LNCaP clone FGC (cell line): ENCODE data around the gene PLCB1.

Source experiments
- DNase-seq: peaks from one replicate; pipeline ENCODE4 v3.0.0-alpha.2; 2011; ENCODE audit warnings: low read depth
- H3K4me3 ChIP-seq: 2 replicates; pipeline ENCODE4 v1.5.1; 2011; ENCODE audit warnings: mild to moderate bottlenecking, low read depth, low read length, control low read depth
- TF ChIP-seq, protein P1 (sequence below): IDR thresholded peaks from 2 replicates; pipeline ENCODE4 v1.5.1; 2012; ENCODE audit warnings: mild to moderate bottlenecking; ENCODE audit not compliant: control insufficient read depth, insufficient read depth; ENCODE audit errors: extremely low read depth

Gene PLCB1

DNA sequence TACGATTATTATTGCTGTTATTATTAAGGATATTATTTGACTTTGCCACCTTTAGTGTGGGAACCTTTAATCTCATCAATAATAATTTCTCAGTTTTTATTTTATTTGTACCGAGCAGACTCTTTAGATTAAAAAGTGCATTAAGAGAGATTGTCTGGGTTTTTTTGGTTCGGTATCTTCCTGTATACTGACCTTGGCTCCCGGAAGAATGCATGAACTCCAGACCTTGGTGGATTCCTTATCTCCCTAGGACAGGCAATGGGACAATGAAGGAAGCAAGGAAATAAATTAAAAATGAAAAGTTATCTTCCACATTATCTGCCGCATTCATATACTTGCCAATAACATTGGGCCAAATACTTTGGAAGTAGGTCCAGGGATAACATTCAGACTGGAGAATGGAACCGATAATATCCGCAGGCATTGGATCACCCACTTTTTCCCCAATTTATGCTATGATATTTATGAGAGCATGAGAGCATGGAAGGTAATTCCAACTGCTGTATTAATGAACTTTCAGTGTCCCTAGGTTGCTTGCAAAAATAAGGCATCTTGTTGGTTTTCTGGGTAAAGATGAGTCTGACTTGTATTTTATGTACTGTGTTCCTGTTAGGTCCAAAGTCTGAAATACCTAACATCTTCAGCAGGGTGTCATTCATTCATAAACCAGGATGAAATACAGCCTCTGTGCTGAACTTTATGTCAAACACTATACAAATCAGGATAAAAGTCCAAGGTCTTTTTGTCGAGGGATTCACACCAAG is 232.1 kb downstream of the PLCB1 start:
- DNase-seq: no peak
- H3K4me3 ChIP-seq: no peak overlapping the region
- TF ChIP-seq, protein P1, sequence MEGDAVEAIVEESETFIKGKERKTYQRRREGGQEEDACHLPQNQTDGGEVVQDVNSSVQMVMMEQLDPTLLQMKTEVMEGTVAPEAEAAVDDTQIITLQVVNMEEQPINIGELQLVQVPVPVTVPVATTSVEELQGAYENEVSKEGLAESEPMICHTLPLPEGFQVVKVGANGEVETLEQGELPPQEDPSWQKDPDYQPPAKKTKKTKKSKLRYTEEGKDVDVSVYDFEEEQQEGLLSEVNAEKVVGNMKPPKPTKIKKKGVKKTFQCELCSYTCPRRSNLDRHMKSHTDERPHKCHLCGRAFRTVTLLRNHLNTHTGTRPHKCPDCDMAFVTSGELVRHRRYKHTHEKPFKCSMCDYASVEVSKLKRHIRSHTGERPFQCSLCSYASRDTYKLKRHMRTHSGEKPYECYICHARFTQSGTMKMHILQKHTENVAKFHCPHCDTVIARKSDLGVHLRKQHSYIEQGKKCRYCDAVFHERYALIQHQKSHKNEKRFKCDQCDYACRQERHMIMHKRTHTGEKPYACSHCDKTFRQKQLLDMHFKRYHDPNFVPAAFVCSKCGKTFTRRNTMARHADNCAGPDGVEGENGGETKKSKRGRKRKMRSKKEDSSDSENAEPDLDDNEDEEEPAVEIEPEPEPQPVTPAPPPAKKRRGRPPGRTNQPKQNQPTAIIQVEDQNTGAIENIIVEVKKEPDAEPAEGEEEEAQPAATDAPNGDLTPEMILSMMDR: no peak

DNA sequence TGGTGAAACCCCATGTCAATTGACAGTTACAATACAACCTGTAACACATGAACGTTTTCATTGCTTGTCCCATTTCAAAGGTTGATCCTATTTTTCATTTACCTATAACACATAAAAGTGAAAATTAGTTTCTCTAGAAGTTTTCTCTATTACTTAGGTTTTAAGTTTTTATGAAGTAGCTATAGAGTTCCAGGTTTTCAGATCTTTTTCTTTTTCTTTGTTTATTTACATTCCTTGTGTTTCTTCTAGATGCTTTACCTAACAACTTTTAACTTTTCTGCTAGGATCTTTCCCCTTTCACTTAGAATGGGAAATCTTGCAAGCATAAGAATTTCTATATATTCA is 232.6 kb downstream of the PLCB1 start:
- no peak overlapping the region for H3K4me3 ChIP-seq
- DNase-seq: no peak
- TF ChIP-seq, protein P1: no peak

DNA sequence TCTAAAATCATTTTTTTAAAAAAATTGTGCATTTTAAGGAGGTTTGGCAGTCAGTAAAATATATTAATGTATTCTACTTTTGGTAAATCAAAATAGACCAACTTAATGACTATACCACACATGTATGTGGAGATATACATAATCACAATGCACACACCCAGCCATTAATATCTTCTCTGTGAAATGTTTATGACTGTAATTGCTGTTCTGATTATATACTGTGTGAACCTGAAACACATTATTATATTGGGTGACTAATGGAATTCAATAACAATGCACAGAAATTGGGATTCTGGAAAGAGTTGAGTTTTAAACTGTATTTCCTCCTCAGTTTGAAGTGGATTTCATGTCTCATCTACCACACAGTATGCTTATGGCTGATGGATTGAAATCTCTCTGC is 233.6 kb downstream of the PLCB1 start:
- TF ChIP-seq, protein P1: no peak
- no peak for DNase-seq
- H3K4me3 ChIP-seq: no peak overlapping the region

DNA sequence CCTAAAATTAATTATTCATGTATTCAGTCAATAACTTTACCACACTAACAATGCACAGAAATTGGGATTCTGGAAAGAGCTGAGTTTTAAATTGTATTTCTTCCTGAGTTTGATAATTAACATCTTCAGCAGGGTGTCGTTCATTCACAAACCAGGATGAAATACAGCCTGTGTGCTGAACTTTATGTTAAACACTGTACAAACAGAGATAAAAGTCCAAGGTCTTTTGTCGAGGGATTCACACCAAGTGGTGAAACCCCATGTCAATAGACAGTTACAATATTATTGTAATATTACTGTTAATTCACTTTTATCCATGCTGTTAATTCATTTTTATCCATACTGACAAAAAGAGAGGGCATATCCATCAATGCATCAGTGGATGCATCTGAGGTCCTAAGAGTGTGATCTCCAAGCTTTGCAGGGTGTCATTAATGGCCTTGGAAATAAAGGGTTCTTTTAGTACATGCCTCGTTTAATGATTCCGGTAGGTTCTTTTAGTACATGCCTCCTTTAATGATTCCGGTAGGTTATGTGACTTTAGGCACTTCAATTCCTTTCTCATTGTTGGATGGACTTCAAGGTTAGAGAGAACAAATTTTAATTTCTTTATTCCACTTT is 234.3 kb downstream of the PLCB1 start:
- no peak for DNase-seq
- no peak overlapping the region for H3K4me3 ChIP-seq
- TF ChIP-seq, protein P1: no peak

DNA sequence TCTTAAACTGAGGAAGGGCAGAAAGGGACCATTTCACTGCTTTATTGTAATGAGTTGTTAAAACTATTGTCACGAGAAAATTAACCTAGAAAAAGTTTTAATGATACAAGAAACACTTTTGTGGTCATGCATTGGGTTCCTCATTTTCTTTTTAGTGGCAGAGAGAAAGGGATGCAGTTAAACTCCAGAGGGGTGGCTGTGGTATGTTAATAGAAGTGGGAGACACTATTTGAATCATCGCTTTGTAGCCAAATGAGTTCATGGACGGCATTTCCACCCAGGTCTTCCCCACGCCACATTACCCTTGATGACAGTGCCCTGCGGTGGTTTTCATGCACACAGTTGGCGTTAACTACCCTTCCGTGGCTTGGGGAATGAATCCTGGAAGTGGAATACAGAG is 235.6 kb downstream of the PLCB1 start:
- TF ChIP-seq, protein P1: no peak
- no peak for DNase-seq
- H3K4me3 ChIP-seq: no peak overlapping the region

DNA sequence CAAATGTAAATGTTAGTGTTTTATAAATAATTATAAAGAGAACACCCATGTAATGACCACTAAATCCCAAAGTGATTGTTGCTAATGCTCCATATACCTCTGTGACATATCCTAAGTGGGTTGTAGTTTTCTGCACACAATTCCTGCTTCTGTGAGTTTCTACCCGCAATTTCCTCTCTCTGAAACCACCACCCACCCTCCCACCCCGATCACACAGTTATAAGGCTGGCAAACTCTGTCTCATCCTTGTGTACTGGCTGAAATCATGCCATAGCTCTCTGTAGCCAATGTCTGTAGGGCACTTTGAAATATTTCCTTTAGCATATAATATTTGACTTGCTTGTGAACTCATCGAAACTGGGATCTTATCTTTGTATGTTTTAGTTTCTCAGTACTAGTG is 236.6 kb downstream of the PLCB1 start:
- TF ChIP-seq, protein P1: no peak
- H3K4me3 ChIP-seq: no peak overlapping the region
- DNase-seq: no peak

GRCh38 chr20:8369311-8369710 is 237.2 kb downstream of the PLCB1 start:
- TF ChIP-seq, protein P1: no peak
- no peak overlapping the region for H3K4me3 ChIP-seq
- DNase-seq: no peak
